Measurements from ENCODE around the gene THAP7. TPM values are rescaled to one million over a fixed set of nuclear protein-coding genes. Genes with fewer than 3 reads are reported as not detected.

The THAP7 gene
- total and polyA plus RNA-seq, 2 of the 13 experiments (the other 11 are each of a cell fraction or from before 2014, with no cell fraction given): 13.0 to 25.5 TPM

- TF ChIP-seq U2AF1 (optimal IDR thresholded peaks at IDR 0.05; ENCODE audit: low read depth, low read length) (peak; percentile 81), ZBED4 (CRISPR knock-in tag; IDR thresholded peaks at IDR 0.05; ENCODE audit: borderline replicate concordance) (peak; percentile 56; the same call in 1 of the 2 replicates), ZNF430 (CRISPR knock-in tag; IDR thresholded peaks at IDR 0.05) (peak; percentile 69), ZBTB10 (CRISPR knock-in tag; IDR thresholded peaks at IDR 0.05; ENCODE audit: borderline replicate concordance) (peak; percentile 64; the same call in 1 of the 2 replicates), ZNF24 (IDR thresholded peaks at IDR 0.05) (no peak), SMYD3 (CRISPR knock-in tag; IDR thresholded peaks at IDR 0.05) (no peak), ARNT2 (CRISPR knock-in tag; IDR thresholded peaks at IDR 0.05; ENCODE audit: low read depth) (peak; percentile 72), ZNF329 (CRISPR knock-in tag; IDR thresholded peaks at IDR 0.05; ENCODE audit: low read depth) (peak; percentile 70), GATA4 (IDR thresholded peaks at IDR 0.05; ENCODE audit: borderline replicate concordance, low read depth) (0 out of 2 replicates have a peak, but pooled peaks have one; percentile 23), ZNF280D (CRISPR knock-in tag; IDR thresholded peaks at IDR 0.05) (peak; percentile 48; the same call in 1 of the 2 replicates), REL (CRISPR knock-in tag; conservative IDR thresholded peaks at IDR 0.05) (peak; percentile 70; the same call in 1 of the 2 replicates), IKZF5 (CRISPR knock-in tag; IDR thresholded peaks at IDR 0.05) (peak; percentile 82), HOXD1 (CRISPR knock-in tag; IDR thresholded peaks at IDR 0.05) (peak; percentile 59; the same call in 1 of the 2 replicates), ZNF563 (CRISPR knock-in tag; IDR thresholded peaks at IDR 0.05) (no peak), KLF6 (CRISPR knock-in tag; IDR thresholded peaks at IDR 0.05) (peak; percentile 77), HDAC1 (CRISPR knock-in tag; IDR thresholded peaks at IDR 0.05) (peak; percentile 81), CCDC6 (CRISPR knock-in tag; IDR thresholded peaks at IDR 0.05) (peak; percentile 96)
These were observed at the start of gene THAP7 (continued) for GRCh38 chr22:21001601-21002325.
